ENCODE data around the gene MBLAC2.

The MBLAC2 gene

GRCh38 chr5:90421136-90421535 lies 53.4 kb downstream of the MBLAC2 start:
- TF ChIP-seq CTCF (conservative IDR thresholded peaks at IDR 0.05) (peak; percentile 56), ZFX (IDR thresholded peaks at IDR 0.05) (no peak)

DNA sequence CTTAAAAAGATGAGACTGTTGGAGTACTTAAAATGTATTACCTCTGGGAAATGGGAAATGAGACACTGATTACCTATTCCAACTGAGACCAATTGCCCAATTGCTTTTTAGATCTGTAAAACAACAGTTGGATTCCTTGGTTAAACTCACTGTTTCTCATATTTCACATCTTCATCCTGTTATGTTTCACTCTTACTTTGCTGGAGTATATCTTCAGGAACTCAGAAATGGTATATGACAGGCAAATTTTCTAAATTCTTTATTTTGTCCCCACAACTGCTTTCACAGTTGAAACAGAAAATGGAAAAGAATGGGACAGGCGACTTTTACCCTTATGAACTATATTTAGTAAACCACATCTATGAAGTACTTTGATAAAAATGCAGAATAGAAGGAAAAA lies 56.4 kb downstream of the MBLAC2 start:
- TF ChIP-seq ZFX (IDR thresholded peaks at IDR 0.05): no peak
- no peak for TF ChIP-seq CTCF (conservative IDR thresholded peaks at IDR 0.05)
- H3K27ac ChIP-seq: no peak overlapping the region

More at GRCh38 chr5:90421136-90421535, 53.4 kb downstream of the MBLAC2 start:
- no peak overlapping the region for H3K27ac ChIP-seq

GRCh38 chr5:90410178-90410762 lies 64.3 kb downstream of the MBLAC2 start:
- peak overlapping the region; percentile 95 for H3K27ac ChIP-seq
- TF ChIP-seq ZFX (IDR thresholded peaks at IDR 0.05): no peak
- peak; percentile 8; the same call in 1 of the 2 replicates for TF ChIP-seq CTCF (conservative IDR thresholded peaks at IDR 0.05)

- peak within 1 kb of the TSS; percentile 95 for H3K27ac ChIP-seq
- TF ChIP-seq CTCF (conservative IDR thresholded peaks at IDR 0.05) (no peak), ZFX (IDR thresholded peaks at IDR 0.05) (no peak)
Measured at GRCh38 chr5:90409318-90410177, 65.0 kb downstream of the MBLAC2 start, which contains the start of gene CETN3. Gene CETN3 (minus strand): TSS chr5:90409756. CDS start chr5:90409661, 95 bp downstream.

DNA sequence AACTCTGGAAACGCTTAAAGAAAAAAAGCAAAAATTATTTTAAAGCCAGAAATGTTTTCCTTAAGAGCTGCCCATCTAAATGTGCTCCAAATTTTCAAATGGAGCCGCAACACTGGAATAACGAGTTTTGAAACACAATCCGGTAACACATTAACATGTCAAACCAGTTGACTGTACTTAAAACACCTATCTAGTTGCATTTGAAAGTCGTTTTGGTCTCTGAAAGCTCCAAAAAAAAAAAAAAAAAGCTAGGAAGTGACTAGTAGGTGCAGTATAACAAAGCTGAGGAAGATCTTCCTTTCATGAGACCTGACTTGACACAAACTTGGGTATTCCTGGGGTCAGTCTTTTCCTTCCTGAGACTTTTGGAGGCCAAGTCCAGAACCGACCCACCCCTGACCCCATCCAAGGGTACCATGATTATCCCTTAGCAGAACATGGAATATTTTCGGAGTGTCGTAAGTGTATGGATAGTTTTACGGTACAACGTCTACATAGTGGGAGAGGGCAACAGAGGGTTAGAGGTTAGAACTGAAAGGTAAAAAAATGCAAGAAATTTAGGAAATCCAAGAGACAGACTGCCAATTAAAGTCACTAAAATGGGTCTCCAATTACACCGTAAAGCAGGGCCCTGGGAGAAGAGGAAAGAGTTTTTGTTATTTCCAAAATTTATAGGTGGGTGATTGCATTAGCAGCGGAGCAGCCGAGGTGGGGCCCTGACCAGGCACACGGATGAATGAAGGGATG lies 65.8 kb downstream of the MBLAC2 start:
- peak overlapping the region; percentile 95 for H3K27ac ChIP-seq
- TF ChIP-seq CTCF (conservative IDR thresholded peaks at IDR 0.05) (no peak), ZFX (IDR thresholded peaks at IDR 0.05) (no peak)

Measured in C4-2B (cell line).